Prostate gland (tissue), 2 donors: Measurements from ENCODE around the gene CRYBG3.

Source experiments
- CTCF ChIP-seq, 4 experiments: fragments of 200-600 bp in 2 of 4; fragments of 450-650 bp in 2 of 4; sonication (generic) in 2 of 4; IDR thresholded peaks; 1 replicate in 3 of 4; 2 replicates in 1 of 4; pipeline ENCODE4 v1.5.1; 2016 to 2019; ENCODE audit warnings: antibody characterized with exemption in 4 of 4, mild to moderate bottlenecking in 2 of 4, moderate library complexity in 2 of 4
- POLR2A ChIP-seq: fragments of 450-650 bp; IDR thresholded peaks from one replicate; pipeline ENCODE4 v1.6.1; 2016; ENCODE audit warnings: antibody characterized with exemption, mild to moderate bottlenecking

- no peak for TF ChIP-seq CTCF (IDR thresholded peaks at IDR 0.05)
- no peak for TF ChIP-seq POLR2A
Measured at GRCh38 chr3:97930018-97930417, 108.2 kb downstream of the CRYBG3 start.
